SK-N-SH treated with all-trans-retinoic acid at 6 μM for 48 hours (cell line): ENCODE results near the gene HOXB4.

Experiments used
- ATAC-seq: fragments of 200-7000 bp; cut with Tn5 transposase; 3 replicates; pipeline ENCODE4 v1.9.1; 2020; ENCODE audit warnings: mild to moderate bottlenecking, moderate library complexity
- ARNTL ChIP-seq: fragments of 450-650 bp; formaldehyde crosslinking; IDR thresholded peaks from 2 replicates; pipeline ENCODE4 v1.5.0; 2020; ENCODE audit warnings: low read depth, mild to moderate bottlenecking, moderate library complexity, borderline replicate concordance
- BACH2 ChIP-seq: fragments of 250-450 bp; sonication (Bioruptor Pico); IDR thresholded peaks from 2 replicates; pipeline ENCODE4 v1.9.0; 2021; ENCODE audit warnings: mild to moderate bottlenecking, borderline replicate concordance
- CREB5 ChIP-seq: fragments of 250-450 bp; sonication (Bioruptor Pico); IDR thresholded peaks from 2 replicates; pipeline ENCODE4 v1.5.1; 2020; ENCODE audit warnings: low read depth, mild to moderate bottlenecking, moderate library complexity
- CSDC2 ChIP-seq: fragments of 250-450 bp; sonication (Bioruptor Pico); IDR thresholded peaks from 2 replicates; pipeline ENCODE4 v1.5.0; 2020; ENCODE audit warnings: mild to moderate bottlenecking, moderate library complexity
- CSRNP3 ChIP-seq: fragments of 250-450 bp; sonication (Bioruptor Pico); IDR thresholded peaks from 2 replicates; pipeline ENCODE4 v1.5.1; 2021; ENCODE audit warnings: mild to moderate bottlenecking, moderate library complexity
- ESRRG ChIP-seq: fragments of 250-450 bp; sonication (Bioruptor Pico); IDR thresholded peaks from 2 replicates; pipeline ENCODE4 v1.6.1; 2021; ENCODE audit warnings: mild to moderate bottlenecking
- GLIS3 ChIP-seq: fragments of 250-450 bp; sonication (Bioruptor Pico); IDR thresholded peaks from 2 replicates; pipeline ENCODE4 v1.5.0; 2020; ENCODE audit warnings: mild to moderate bottlenecking, moderate library complexity
- ISL1 ChIP-seq: fragments of 250-450 bp; sonication (Bioruptor Pico); IDR thresholded peaks from 2 replicates; pipeline ENCODE4 v2.1.2; 2022; ENCODE audit warnings: mild to moderate bottlenecking, moderate library complexity
- OSR1 ChIP-seq: fragments of 250-450 bp; sonication (Bioruptor Pico); IDR thresholded peaks from 2 replicates; pipeline ENCODE4 v1.8.0; 2022; ENCODE audit warnings: moderate library complexity, mild to moderate bottlenecking, inconsistent platforms
- PATZ1 ChIP-seq: fragments of 250-450 bp; sonication (Bioruptor Pico); IDR thresholded peaks from 2 replicates; pipeline ENCODE4 v1.8.0; 2020; ENCODE audit warnings: mild to moderate bottlenecking, moderate library complexity, borderline replicate concordance
- POU6F1 ChIP-seq: fragments of 250-450 bp; sonication (Bioruptor Pico); IDR thresholded peaks from 2 replicates; pipeline ENCODE4 v1.8.0; 2021; ENCODE audit warnings: low read depth, mild to moderate bottlenecking, moderate library complexity, borderline replicate concordance
- PPARA ChIP-seq: fragments of 250-450 bp; sonication (Bioruptor Pico); IDR thresholded peaks from 2 replicates; pipeline ENCODE4 v1.5.0; 2020; ENCODE audit warnings: mild to moderate bottlenecking, borderline replicate concordance
- RARB ChIP-seq: fragments of 250-450 bp; sonication (Bioruptor Pico); IDR thresholded peaks from 2 replicates; pipeline ENCODE4 v1.8.0; 2021; ENCODE audit warnings: mild to moderate bottlenecking, moderate library complexity
- SNAI2 ChIP-seq: fragments of 250-450 bp; sonication (Bioruptor Pico); IDR thresholded peaks from 2 replicates; pipeline ENCODE4 v1.5.0; 2020; ENCODE audit warnings: mild to moderate bottlenecking, moderate library complexity
- TCF4 ChIP-seq: fragments of 250-450 bp; sonication (Bioruptor Pico); IDR thresholded peaks from 2 replicates; pipeline ENCODE4 v1.8.0; 2021; ENCODE audit warnings: mild to moderate bottlenecking, moderate library complexity, borderline replicate concordance
- TOX ChIP-seq: fragments of 250-450 bp; sonication (Bioruptor Pico); IDR thresholded peaks from 2 replicates; pipeline ENCODE4 v1.8.0; 2021; ENCODE audit warnings: mild to moderate bottlenecking, moderate library complexity, borderline replicate concordance
- ZC3H10 ChIP-seq: fragments of 250-450 bp; sonication (Bioruptor Pico); IDR thresholded peaks from 2 replicates; pipeline ENCODE4 v1.5.1; 2021; ENCODE audit warnings: mild to moderate bottlenecking, moderate library complexity
- ZFP3 ChIP-seq: fragments of 250-450 bp; sonication (Bioruptor Pico); IDR thresholded peaks from 2 replicates; pipeline ENCODE4 v1.5.0; 2020; ENCODE audit warnings: mild to moderate bottlenecking, moderate library complexity
- ZFP30 ChIP-seq: fragments of 450-650 bp; formaldehyde crosslinking; IDR thresholded peaks from 2 replicates; pipeline ENCODE4 v1.5.0; 2022; ENCODE audit warnings: mild to moderate bottlenecking, moderate library complexity
- ZNF565 ChIP-seq: fragments of 450-650 bp; formaldehyde crosslinking; conservative IDR thresholded peaks from 2 replicates; pipeline ENCODE4 v1.5.0; 2020; ENCODE audit warnings: low read depth, mild to moderate bottlenecking, moderate library complexity
- ZNF70 ChIP-seq: fragments of 450-650 bp; formaldehyde crosslinking; IDR thresholded peaks from 2 replicates; pipeline ENCODE4 v1.5.0; 2020; ENCODE audit warnings: mild to moderate bottlenecking, moderate library complexity
- ZNF8 ChIP-seq: fragments of 450-650 bp; formaldehyde crosslinking; IDR thresholded peaks from 2 replicates; pipeline ENCODE4 v1.5.0; 2020; ENCODE audit warnings: mild to moderate bottlenecking, moderate library complexity

Gene HOXB4

GRCh38 chr17:48558057-48558830 lies 19.9 kb downstream of the HOXB4 start:
- no peak for TF ChIP-seq ZFP30
- TF ChIP-seq TCF4 (CRISPR knock-in tag) = no peak
- TF ChIP-seq GLIS3 (CRISPR knock-in tag) = no peak
- no peak for TF ChIP-seq SNAI2 (CRISPR knock-in tag)
- TF ChIP-seq ZC3H10 (CRISPR knock-in tag) = no peak
- TF ChIP-seq ISL1 (CRISPR knock-in tag) = no peak
- TF ChIP-seq RARB (CRISPR knock-in tag) = no peak
- TF ChIP-seq ARNTL (CRISPR knock-in tag) = no peak
- no peak for TF ChIP-seq ZNF70 (CRISPR knock-in tag)
- TF ChIP-seq PATZ1 (CRISPR knock-in tag) = no peak
- no peak for TF ChIP-seq ZNF565
- TF ChIP-seq POU6F1 (CRISPR knock-in tag) = no peak
- no peak for TF ChIP-seq ESRRG
- TF ChIP-seq OSR1 (CRISPR knock-in tag) = no peak
- ATAC-seq = no peak

- no peak for ATAC-seq
- TF ChIP-seq ARNTL (CRISPR knock-in tag) (no peak), PPARA (no peak)
Observed at GRCh38 chr17:48556576-48557401, 21.4 kb downstream of the HOXB4 start.

- ATAC-seq = no peak
- TF ChIP-seq OSR1 (CRISPR knock-in tag) (no peak), CREB5 (CRISPR knock-in tag) (no peak), ZNF8 (CRISPR knock-in tag) (no peak), ZFP3 (CRISPR knock-in tag) (no peak), PATZ1 (CRISPR knock-in tag) (no peak), SNAI2 (CRISPR knock-in tag) (no peak), ISL1 (CRISPR knock-in tag) (no peak), CSDC2 (no peak)
- TF ChIP-seq, all 23 proteins: peak for 0
Observed at GRCh38 chr17:48556229-48556575, 21.9 kb downstream of the HOXB4 start.

- TF ChIP-seq PPARA (no peak), ARNTL (CRISPR knock-in tag) (no peak), TOX (no peak), ZFP3 (CRISPR knock-in tag) (no peak), ZC3H10 (CRISPR knock-in tag) (no peak), CSRNP3 (no peak), ZFP30 (no peak), BACH2 (CRISPR knock-in tag) (no peak), ZNF8 (CRISPR knock-in tag) (no peak), ZNF565 (no peak), CREB5 (CRISPR knock-in tag) (no peak)
- TF ChIP-seq, all 23 proteins: peak for 0
- ATAC-seq = peak; percentile 15; the same call in 2 of the 3 replicates
Observed at GRCh38 chr17:48555258-48556228, 22.6 kb downstream of the HOXB4 start.
